Measurements from ENCODE around the gene IGF1R. TPM values are rescaled to one million over a fixed set of nuclear protein-coding genes. Genes with fewer than 3 reads are reported as not detected.

Gene IGF1R
- total RNA-seq, 1 donor from 2014 or later, result 62.7 TPM

- DNase-seq (ENCODE audit: low read depth), result no peak
- no peak overlapping the region for H3K4me3 ChIP-seq (ENCODE audit: low read depth, low read length)
- TF ChIP-seq CTCF (IDR thresholded peaks at IDR 0.05; ENCODE audit: insufficient read depth, low read length, poor library complexity, severe bottlenecking), result no peak
- no peaks in the 10 kb centered on the region for H3K27me3 ChIP-seq (ENCODE audit: control insufficient read depth, insufficient read depth, low read length)
- no peaks in the 10 kb centered on the region for H3K36me3 ChIP-seq (ENCODE audit: control insufficient read depth, insufficient read depth, low read length)
These were observed 175.3 kb downstream of the IGF1R start for GRCh38 chr15:98823616-98824015.

- no peak overlapping the region for H3K4me3 ChIP-seq (ENCODE audit: low read depth, low read length)
- H3K36me3 ChIP-seq (ENCODE audit: control insufficient read depth, insufficient read depth, low read length), result no peaks in the 10 kb centered on the region
- no peak for DNase-seq (ENCODE audit: low read depth)
- TF ChIP-seq CTCF (IDR thresholded peaks at IDR 0.05; ENCODE audit: insufficient read depth, low read length, poor library complexity, severe bottlenecking), result no peak
- H3K27me3 ChIP-seq (ENCODE audit: control insufficient read depth, insufficient read depth, low read length), result no peaks in the 10 kb centered on the region
These were observed 176.3 kb downstream of the IGF1R start for GRCh38 chr15:98824595-98824994.

DNA sequence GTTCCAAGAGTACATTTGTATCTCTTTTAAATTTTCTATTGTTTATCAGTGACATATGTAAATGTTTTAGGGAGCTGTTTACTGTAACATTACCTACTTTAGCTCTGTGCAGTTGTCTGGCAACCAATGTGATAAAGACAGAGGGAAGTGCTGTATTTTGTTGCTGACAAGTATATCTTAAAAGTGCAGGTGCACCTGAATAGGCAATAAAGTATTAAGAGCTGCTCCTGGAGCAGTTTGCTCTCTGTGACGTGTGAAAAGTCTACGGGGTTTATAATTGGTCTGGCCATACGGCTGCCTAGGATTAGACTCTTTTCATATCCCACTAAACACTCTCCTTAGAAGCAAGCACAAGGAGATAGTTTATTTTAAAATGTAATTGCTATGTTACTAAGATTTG, 178.3 kb downstream of the IGF1R start:
- no peak for DNase-seq (ENCODE audit: low read depth)
- TF ChIP-seq CTCF (IDR thresholded peaks at IDR 0.05; ENCODE audit: insufficient read depth, low read length, poor library complexity, severe bottlenecking), result no peak
- Histone ChIP-seq H3K27me3 (ENCODE audit: control insufficient read depth, insufficient read depth, low read length) (no peaks in the 10 kb centered on the region), H3K4me3 (ENCODE audit: low read depth, low read length) (no peak overlapping the region), H3K36me3 (ENCODE audit: control insufficient read depth, insufficient read depth, low read length) (no peaks in the 10 kb centered on the region)

DNA sequence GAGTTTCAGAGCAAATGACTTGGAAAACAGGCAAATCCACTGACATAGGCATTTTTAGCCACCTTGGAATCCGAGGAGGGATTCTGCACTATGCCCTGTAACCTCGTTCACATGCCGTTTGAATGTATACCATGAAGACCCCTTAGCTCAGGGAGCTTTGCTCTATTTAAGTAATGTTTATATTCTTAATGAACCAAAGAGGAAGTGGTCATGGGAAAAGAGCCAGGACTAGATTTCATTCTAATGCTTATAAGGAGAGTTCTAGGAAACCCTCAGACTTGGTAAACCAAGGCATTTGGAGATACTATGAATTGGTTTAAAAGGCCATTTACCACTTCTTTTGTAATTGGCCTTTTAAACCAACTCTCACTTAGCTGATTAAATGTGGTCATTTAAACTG, 178.9 kb downstream of the IGF1R start:
- DNase-seq (ENCODE audit: low read depth), result no peak
- no peaks in the 10 kb centered on the region for H3K27me3 ChIP-seq (ENCODE audit: control insufficient read depth, insufficient read depth, low read length)
- no peak overlapping the region for H3K4me3 ChIP-seq (ENCODE audit: low read depth, low read length)
- no peak for TF ChIP-seq CTCF (IDR thresholded peaks at IDR 0.05; ENCODE audit: insufficient read depth, low read length, poor library complexity, severe bottlenecking)
- no peaks in the 10 kb centered on the region for H3K36me3 ChIP-seq (ENCODE audit: control insufficient read depth, insufficient read depth, low read length)

- Histone ChIP-seq H3K36me3 (ENCODE audit: control insufficient read depth, insufficient read depth, low read length) (no peaks in the 10 kb centered on the region), H3K4me3 (ENCODE audit: low read depth, low read length) (no peak overlapping the region), H3K27me3 (ENCODE audit: control insufficient read depth, insufficient read depth, low read length) (no peaks in the 10 kb centered on the region)
- no peak for DNase-seq (ENCODE audit: low read depth)
- no peak for TF ChIP-seq CTCF (IDR thresholded peaks at IDR 0.05; ENCODE audit: insufficient read depth, low read length, poor library complexity, severe bottlenecking)
These were observed 181.8 kb downstream of the IGF1R start for GRCh38 chr15:98830034-98830634.

DNA sequence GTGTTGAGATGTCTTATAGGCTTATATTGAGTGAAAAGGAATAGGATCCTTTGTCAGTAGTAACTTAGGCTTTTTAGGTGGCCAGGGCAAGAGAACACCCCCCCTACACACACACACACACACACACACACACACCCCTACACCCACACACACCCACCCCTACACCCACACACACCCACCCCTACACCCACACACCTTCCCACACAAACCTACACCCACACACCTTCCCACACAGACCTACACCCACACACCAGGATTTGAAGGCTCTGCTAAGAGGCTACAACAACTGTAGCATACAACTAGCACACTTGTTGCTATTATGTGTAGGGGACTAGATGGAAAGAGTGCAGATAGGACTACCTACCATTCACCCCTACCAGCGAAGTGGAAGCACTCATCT, 186.6 kb downstream of the IGF1R start:
- Histone ChIP-seq H3K36me3 (ENCODE audit: control insufficient read depth, insufficient read depth, low read length) (no peaks in the 10 kb centered on the region), H3K4me3 (ENCODE audit: low read depth, low read length) (no peak overlapping the region)
- no peak for TF ChIP-seq CTCF (IDR thresholded peaks at IDR 0.05; ENCODE audit: insufficient read depth, low read length, poor library complexity, severe bottlenecking)

More for the DNA sequence above, 186.6 kb downstream of the IGF1R start:
- DNase-seq (ENCODE audit: low read depth), result no peak
- no peaks in the 10 kb centered on the region for H3K27me3 ChIP-seq (ENCODE audit: control insufficient read depth, insufficient read depth, low read length)
